NB4 (cell line): ENCODE measurements around the gene IL21R.

Experiments
- DNase-seq: peaks from one replicate; pipeline ENCODE4 v3.0.0; 2010; ENCODE audit warnings: low read depth
- H3K4me3 ChIP-seq: one replicate; pipeline ENCODE4 v1.5.1; 2011; ENCODE audit warnings: mild to moderate bottlenecking, low read depth, low read length, moderate library complexity
- MYC ChIP-seq: IDR thresholded peaks from 2 replicates; pipeline ENCODE4 v1.6.1; 2011; ENCODE audit warnings: low read depth, low read length
- POLR2A ChIP-seq: IDR thresholded peaks from 2 replicates; pipeline ENCODE4 v1.6.1; 2011; ENCODE audit warnings: mild to moderate bottlenecking; ENCODE audit not compliant: insufficient read length; ENCODE audit errors: extremely low read depth
- TF ChIP-seq, protein P1 (sequence below): IDR thresholded peaks from 2 replicates; pipeline ENCODE4 v1.6.1; 2011; ENCODE audit warnings: low read depth, low read length
- TF ChIP-seq, protein P2 (sequence below): IDR thresholded peaks from one replicate; pipeline ENCODE4 v1.5.1; 2012; ENCODE audit warnings: low read depth, low read length

IL21R gene

DNA sequence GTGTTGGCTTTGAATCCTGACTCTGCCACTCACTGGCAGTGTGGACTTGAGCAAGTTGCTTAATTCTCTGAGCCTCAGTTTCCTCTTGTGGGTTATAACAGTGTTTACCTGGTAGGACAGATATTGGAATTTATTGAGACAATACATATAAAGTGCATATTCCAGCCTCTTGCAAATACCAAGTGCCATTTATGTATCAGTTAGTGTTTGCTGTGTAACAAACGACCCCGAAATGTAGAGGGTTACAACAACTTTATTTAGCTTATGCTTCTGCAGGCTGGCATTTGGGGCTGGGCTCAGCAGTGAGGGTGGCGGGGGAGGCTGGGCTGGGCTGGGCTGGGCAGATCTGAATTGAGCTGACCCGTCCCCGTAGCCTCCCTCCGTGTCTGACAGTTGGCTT, 42.4 kb upstream of the IL21R start:
- no peak for DNase-seq
- H3K4me3 ChIP-seq: no peak overlapping the region

DNA sequence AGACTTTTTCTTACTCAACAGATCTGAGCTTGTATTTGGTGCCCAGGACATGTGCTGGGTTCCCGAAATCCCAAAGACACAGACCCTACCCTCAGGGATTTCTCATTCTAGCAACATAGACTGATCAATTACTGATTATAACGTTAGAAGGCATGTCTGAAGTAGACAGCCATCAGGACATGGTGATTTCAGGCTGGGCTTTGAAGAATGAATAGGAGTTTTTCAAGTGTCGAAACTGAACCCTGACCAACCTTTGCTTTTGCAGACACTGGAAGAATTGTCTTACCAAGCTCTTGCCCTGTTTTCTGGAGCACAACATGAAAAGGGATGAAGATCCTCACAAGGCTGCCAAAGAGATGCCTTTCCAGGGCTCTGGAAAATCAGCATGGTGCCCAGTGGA, 40.0 kb upstream of the IL21R start:
- TF ChIP-seq, protein P1, sequence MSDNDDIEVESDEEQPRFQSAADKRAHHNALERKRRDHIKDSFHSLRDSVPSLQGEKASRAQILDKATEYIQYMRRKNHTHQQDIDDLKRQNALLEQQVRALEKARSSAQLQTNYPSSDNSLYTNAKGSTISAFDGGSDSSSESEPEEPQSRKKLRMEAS: no peak
- TF ChIP-seq, protein P2, sequence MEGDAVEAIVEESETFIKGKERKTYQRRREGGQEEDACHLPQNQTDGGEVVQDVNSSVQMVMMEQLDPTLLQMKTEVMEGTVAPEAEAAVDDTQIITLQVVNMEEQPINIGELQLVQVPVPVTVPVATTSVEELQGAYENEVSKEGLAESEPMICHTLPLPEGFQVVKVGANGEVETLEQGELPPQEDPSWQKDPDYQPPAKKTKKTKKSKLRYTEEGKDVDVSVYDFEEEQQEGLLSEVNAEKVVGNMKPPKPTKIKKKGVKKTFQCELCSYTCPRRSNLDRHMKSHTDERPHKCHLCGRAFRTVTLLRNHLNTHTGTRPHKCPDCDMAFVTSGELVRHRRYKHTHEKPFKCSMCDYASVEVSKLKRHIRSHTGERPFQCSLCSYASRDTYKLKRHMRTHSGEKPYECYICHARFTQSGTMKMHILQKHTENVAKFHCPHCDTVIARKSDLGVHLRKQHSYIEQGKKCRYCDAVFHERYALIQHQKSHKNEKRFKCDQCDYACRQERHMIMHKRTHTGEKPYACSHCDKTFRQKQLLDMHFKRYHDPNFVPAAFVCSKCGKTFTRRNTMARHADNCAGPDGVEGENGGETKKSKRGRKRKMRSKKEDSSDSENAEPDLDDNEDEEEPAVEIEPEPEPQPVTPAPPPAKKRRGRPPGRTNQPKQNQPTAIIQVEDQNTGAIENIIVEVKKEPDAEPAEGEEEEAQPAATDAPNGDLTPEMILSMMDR: no peak
- TF ChIP-seq MYC (no peak), POLR2A (no peak)
- no peak for DNase-seq
- H3K4me3 ChIP-seq: no peak overlapping the region

More for the DNA sequence above, 42.4 kb upstream of the IL21R start:
- TF ChIP-seq, protein P1: no peak
- TF ChIP-seq POLR2A (no peak), MYC (no peak)
- TF ChIP-seq, protein P2: no peak

DNA sequence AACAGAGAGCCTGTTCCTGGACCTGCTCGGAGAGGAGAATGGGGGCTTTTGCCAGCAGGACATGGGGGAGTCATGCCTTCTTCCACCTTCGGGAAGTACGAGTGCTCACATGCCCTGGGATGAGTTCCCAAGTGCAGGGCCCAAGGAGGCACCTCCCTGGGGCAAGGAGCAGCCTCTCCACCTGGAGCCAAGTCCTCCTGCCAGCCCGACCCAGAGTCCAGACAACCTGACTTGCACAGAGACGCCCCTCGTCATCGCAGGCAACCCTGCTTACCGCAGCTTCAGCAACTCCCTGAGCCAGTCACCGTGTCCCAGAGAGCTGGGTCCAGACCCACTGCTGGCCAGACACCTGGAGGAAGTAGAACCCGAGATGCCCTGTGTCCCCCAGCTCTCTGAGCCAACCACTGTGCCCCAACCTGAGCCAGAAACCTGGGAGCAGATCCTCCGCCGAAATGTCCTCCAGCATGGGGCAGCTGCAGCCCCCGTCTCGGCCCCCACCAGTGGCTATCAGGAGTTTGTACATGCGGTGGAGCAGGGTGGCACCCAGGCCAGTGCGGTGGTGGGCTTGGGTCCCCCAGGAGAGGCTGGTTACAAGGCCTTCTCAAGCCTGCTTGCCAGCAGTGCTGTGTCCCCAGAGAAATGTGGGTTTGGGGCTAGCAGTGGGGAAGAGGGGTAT, 39.3 kb upstream of the IL21R start:
- no peak for DNase-seq
- H3K4me3 ChIP-seq: no peak overlapping the region
- TF ChIP-seq, protein P2: no peak
- TF ChIP-seq MYC: no peak
- TF ChIP-seq, protein P1: no peak
- TF ChIP-seq POLR2A: no peak

DNA sequence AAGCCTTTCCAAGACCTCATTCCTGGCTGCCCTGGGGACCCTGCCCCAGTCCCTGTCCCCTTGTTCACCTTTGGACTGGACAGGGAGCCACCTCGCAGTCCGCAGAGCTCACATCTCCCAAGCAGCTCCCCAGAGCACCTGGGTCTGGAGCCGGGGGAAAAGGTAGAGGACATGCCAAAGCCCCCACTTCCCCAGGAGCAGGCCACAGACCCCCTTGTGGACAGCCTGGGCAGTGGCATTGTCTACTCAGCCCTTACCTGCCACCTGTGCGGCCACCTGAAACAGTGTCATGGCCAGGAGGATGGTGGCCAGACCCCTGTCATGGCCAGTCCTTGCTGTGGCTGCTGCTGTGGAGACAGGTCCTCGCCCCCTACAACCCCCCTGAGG, 38.7 kb upstream of the IL21R start:
- DNase-seq: no peak
- TF ChIP-seq, protein P2: no peak
- TF ChIP-seq POLR2A (no peak), MYC (no peak)
- TF ChIP-seq, protein P1: no peak
- no peak overlapping the region for H3K4me3 ChIP-seq

DNA sequence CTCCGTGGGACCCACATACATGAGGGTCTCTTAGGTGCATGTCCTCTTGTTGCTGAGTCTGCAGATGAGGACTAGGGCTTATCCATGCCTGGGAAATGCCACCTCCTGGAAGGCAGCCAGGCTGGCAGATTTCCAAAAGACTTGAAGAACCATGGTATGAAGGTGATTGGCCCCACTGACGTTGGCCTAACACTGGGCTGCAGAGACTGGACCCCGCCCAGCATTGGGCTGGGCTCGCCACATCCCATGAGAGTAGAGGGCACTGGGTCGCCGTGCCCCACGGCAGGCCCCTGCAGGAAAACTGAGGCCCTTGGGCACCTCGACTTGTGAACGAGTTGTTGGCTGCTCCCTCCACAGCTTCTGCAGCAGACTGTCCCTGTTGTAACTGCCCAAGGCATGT, 38.2 kb upstream of the IL21R start:
- no peak overlapping the region for H3K4me3 ChIP-seq
- no peak for TF ChIP-seq MYC
- no peak for TF ChIP-seq POLR2A
- TF ChIP-seq, protein P2: no peak
- TF ChIP-seq, protein P1: no peak
- no peak for DNase-seq
